Muscle of back (tissue), 13 donors: ENCODE data around the gene SSX4. TPM values are rescaled to one million over a fixed set of nuclear protein-coding genes. Genes with fewer than 3 reads are reported as not detected.
"Not testable (repeated sequence)": the region's sequence is repeated elsewhere in the genome, so short reads cannot be mapped to it uniquely, and the experiment has no call there.

ENCODE experiments used
- DNase-seq, 3 donors: peaks; one replicate each; pipeline versions ENCODE4 v3.0.0 to v3.0.0-alpha.2; 2013
- long read RNA-seq, 9 donors: transcript quantifications; one replicate each; lab custom pipeline, GENCODE V29; 2026
- polyA plus RNA-seq, 10 donors: library from polyadenylated mRNA; unstranded; fragments of 120-200 nt; gene quantifications; one replicate each; pipeline ENCODE4 v1.2.1, GENCODE V29; 2013; ENCODE audit not compliant: insufficient read length in 10 of 10

The SSX4 gene
- not detected for polyA plus RNA-seq
- long read RNA-seq, donor 1, result 0 reads
- long read RNA-seq, donor 2, result 0 reads
- long read RNA-seq, donor 3, result 0 reads
- long read RNA-seq, donor 4, result 0 reads
- long read RNA-seq, donor 5, result 0 reads
- long read RNA-seq, donor 6, result 0 reads
- long read RNA-seq, donor 7, result 0 reads
- long read RNA-seq, donor 8, result 0 reads
- long read RNA-seq, donor 9, result 0 reads

DNA sequence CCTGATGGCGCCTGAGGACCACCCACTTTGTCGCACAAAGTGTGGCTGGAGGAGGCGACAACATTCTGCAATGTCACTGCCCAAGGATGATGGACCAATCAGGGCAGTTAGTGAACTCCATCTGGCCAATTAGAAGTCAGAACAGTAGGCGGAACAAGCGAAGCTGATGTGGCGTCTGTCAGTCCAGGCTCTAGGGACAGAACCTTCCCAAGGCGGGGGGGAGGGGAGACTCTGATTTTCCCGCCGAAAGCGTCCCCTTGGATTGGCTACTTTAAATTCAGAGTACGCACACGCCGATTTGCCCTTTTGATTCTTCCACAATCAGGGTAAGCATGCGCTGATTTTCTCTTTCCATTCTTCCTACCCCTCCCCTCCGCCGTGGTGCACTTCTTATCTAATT lies at the start of gene SSX4:
TSS of gene SSX4 (plus strand) at position 301 of the 400 bp plus-strand sequence. CDS start 515 bp downstream, outside the sequence.
- DNase-seq, result not testable (repeated sequence)

DNA sequence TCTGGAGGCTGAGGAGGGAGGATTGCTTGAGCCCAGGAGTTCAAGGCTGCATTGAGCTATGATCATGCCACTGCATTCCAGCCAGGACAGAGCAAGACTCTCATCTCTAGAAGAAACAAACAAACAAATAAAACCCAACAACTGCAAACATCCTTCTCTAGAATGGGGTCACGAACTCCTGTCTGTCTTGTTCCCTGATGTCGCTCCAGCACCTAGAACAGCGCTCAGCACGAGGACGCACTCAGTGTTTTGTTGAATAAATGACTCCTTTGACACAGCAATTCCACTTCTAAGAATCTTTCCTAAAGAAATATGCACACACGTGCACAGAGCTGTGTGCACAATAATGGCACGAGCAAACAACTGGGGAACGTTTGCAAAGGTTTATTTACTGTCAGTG lies 37.3 kb upstream of the SSX4 start:
- DNase-seq, result not testable (repeated sequence)

- DNase-seq, result not testable (repeated sequence)
These were observed 26.8 kb upstream of the SSX4 start, which contains the start of gene SSX3 for GRCh38 chrX:48356315-48357094. Gene SSX3 (minus strand): TSS chrX:48356703. CDS start chrX:48355249, 1,454 bp downstream.

DNA sequence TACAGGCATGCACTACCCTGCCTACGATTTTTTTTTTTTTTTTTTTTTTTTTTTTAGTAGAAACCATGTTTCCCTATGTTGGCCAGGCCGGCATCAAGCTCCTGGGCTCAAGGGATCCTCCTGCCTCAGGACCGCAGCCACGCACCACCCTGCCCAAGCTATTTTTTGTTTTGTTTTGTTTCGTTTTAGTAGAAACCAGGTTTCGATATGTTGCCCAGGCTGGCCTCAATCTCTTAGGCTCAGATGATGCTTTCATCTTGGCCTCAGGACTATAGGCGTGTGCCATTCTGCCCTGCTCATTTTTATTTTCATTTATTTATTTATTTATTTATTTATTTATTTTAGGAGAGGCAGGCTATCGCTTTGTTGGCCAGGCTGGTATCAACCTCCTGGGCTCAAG lies 25.7 kb upstream of the SSX4 start:
- no peak for DNase-seq

DNA sequence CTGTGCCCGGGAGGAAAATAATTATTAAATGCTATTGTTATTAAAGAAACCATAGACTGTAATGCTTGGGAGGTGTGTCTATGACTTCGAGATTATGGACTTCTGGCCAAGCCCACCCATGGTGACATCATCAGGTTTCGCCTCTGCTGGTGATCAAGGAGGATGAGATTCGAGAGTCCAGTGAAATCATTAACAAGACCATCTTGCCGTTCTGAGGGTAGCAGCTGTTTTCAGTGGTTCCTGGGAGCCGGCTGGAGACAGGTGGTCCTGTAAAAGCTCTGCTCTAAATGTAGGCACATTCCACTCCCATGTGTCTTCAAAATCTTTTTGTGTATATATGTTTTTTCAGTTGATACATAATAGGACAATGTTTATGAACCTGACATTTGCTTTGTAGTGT lies 24.1 kb upstream of the SSX4 start:
- DNase-seq, result not testable (repeated sequence)

DNA sequence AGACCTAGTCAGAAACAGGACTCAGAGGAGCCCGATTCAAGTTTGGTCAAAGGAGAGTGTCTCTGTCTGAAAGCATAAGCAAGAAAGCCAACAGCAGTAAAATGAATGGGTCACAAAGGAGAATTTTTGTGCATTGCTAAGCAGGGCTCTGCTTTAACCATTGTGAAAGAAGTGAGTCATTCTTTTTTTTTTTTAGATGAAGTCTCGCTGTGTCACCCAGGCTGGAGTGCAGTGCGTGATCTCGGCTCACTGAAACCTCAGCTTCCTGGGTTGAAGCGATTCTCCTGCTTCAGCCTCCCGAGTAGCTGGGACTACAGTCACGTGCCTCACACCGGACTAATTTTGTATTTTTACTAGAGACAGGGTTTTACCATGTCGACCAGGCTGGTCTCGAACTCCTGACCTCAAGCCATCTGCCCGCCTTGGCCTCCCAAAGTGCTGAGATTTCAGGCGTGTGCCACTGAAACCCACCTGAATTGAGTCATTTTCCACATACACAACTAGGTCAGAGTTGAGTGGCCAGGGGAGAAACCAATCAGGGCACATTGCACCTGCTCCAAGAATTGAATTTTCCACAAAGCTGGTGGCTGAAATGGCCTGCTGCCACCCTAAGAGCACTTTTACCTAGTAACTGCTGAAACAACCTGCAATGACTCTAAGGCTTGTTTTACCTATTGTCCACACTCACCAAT lies 15.5 kb upstream of the SSX4 start:
- DNase-seq, result not testable (repeated sequence)

DNA sequence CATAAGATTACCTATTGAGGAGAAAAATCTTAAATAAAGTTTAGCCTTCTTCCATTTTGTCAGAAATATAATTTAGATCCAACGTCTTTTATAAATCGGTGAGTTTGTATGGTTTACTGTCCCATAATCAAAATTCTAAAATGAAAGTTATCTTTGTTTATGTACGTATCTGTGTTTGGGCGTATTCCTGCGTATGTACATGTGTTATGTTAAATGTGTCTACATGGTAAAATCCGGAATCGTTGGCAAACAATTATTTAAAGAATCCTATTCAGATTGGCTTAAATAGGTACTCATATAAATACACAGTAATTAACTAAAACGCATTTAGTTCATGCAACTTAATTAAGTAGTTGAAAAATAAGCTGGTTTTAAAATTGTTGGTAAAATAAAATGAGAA lies 12.9 kb upstream of the SSX4 start:
- not testable (repeated sequence) for DNase-seq

- not testable (repeated sequence) for DNase-seq
These were observed 13.6 kb downstream of the SSX4 start for GRCh38 chrX:48396931-48397330.

DNA sequence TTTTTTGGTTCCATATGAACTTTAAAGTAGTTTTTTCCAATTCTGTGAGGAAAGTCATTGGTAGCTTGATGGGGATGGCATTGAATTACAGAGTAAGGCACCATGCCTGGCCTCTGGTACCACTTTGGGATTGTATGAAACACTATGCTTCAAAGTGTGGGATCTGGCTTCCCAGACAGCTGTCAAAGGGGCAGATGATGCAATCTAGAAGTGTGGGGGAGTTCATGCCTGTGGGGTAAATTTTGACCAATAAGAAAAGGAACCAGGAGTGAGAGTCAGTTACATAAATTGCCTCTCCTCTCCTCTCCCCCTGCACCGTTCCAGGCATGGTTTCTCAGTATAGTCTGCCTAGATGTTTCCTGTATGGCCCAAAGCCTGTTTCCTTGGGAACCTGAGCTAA lies 14.5 kb downstream of the SSX4 start:
- DNase-seq, result not testable (repeated sequence)

- not testable (repeated sequence) for DNase-seq
These were observed 28.5 kb downstream of the SSX4 start, which contains the start of gene SSX4B for GRCh38 chrX:48411860-48412259. Gene SSX4B (minus strand): TSS chrX:48411960. CDS start chrX:48411372, 588 bp downstream.

DNA sequence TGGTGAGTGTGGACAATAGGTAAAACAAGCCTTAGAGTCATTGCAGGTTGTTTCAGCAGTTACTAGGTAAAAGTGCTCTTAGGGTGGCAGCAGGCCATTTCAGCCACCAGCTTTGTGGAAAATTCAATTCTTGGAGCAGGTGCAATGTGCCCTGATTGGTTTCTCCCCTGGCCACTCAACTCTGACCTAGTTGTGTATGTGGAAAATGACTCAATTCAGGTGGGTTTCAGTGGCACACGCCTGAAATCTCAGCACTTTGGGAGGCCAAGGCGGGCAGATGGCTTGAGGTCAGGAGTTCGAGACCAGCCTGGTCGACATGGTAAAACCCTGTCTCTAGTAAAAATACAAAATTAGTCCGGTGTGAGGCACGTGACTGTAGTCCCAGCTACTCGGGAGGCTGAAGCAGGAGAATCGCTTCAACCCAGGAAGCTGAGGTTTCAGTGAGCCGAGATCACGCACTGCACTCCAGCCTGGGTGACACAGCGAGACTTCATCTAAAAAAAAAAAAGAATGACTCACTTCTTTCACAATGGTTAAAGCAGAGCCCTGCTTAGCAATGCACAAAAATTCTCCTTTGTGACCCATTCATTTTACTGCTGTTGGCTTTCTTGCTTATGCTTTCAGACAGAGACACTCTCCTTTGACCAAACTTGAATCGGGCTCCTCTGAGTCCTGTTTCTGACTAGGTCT lies 43.8 kb downstream of the SSX4 start:
- DNase-seq, result not testable (repeated sequence)

GRCh38 chrX:48429606-48430005 lies 46.3 kb downstream of the SSX4 start:
- DNase-seq, result not testable (repeated sequence)

DNA sequence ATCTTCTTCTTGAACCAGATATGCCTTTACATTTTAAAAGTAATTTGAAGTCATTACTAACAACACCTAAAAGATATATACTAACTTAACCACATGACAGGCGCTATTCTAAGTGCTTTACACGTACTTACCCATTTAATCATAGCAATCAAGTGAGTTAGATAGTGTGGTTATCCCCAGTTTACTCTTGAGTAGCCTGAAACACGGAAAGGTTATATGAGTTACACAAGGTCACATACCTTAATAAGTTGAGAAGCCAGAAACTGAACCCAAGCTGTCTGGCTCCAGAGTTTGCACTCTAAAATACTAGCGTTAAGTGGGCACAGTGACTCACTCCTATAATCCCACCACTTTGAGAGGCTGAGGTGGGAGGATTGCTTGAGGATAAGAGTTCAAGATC lies 46.8 kb downstream of the SSX4 start:
- DNase-seq, result not testable (repeated sequence)

- not testable (repeated sequence) for DNase-seq
These were observed 50.4 kb downstream of the SSX4 start for GRCh38 chrX:48433713-48434112.

Other genes with a start within 250 kb of the SSX4 start
- not detected for gene SSX5, start 186.7 kb upstream of the SSX4 start, polyA plus RNA-seq
- not detected for gene SSX1, start 128.1 kb upstream of the SSX4 start, polyA plus RNA-seq
- not detected for gene SSX3, start 26.8 kb upstream of the SSX4 start, polyA plus RNA-seq
- gene SSX4B, start 28.4 kb downstream of the SSX4 start, polyA plus RNA-seq, result not detected
- 10 to 100 TPM in 1 of 10 donors, 1 to 10 TPM in 9; 5.0 to 10.5 (median 7.9) TPM for gene SLC38A5, start 86.7 kb downstream of the SSX4 start, polyA plus RNA-seq
- gene FTSJ1, start 92.7 kb downstream of the SSX4 start, polyA plus RNA-seq, result 10 to 100 TPM; 22.5 to 35.8 (median 26.3) TPM
- gene PORCN, start 125.5 kb downstream of the SSX4 start, polyA plus RNA-seq, result 1 to 10 TPM; 2.3 to 4.7 (median 3.7) TPM
- gene EBP, start 138.3 kb downstream of the SSX4 start, polyA plus RNA-seq, result 10 to 100 TPM; 14.4 to 24.9 (median 16.5) TPM
- 10 to 100 TPM in 1 of 10 donors, 1 to 10 TPM in 9; 6.8 to 10.1 (median 8.4) TPM for gene TBC1D25, start 156.2 kb downstream of the SSX4 start, polyA plus RNA-seq
- gene RBM3, start 190.9 kb downstream of the SSX4 start, polyA plus RNA-seq, result 100 to 1,000 TPM; 227 to 395 (median 356) TPM
- 100 to 1,000 TPM in 2 of 10 donors, 10 to 100 TPM in 8; 83.4 to 115 (median 94.9) TPM for gene WDR13, start 214.0 kb downstream of the SSX4 start, polyA plus RNA-seq